ENCODE results near the gene PHOSPHO2. TPM values are rescaled to one million over a fixed set of nuclear protein-coding genes. Genes with fewer than 3 reads are reported as not detected.

PHOSPHO2 gene
- total RNA-seq, 1 donor from 2014 or later = 7.7 TPM

DNA sequence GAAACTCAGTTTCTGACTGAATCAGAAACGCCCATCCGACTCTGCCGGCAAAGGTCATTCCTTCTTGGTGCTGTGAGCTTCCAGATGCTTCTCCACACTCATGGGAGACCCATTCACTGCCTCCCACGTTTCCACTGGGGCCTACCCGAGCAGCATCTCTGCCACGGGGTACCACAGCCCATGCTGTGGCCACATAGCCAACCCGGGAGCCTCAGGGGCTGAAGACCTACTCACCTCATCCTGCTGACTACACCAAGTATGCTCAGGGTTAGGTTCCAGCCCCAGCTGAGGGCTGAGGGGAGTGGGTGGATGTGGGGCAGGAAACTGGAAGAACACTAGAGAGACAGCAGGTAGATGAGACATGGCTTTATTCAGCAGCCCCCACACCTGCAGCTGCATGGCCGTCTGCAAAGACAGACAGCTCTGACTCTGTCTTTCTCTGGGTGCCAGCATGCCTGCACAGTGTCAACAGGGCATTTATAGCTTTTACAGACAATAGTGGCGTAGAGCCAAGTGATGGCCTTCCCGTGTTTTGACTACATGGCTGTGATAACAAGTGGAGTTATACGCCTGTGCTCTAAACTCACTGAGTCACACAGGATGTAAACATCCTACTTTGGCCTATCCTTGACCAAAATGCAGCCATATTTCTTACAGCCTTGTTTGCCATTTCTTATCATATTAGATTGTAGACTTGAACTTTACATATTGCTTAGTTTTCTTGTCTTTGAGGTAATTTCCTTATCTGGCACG lies 22.8 kb downstream of the PHOSPHO2 start:
- DNase-seq (ENCODE audit: low read depth) = no peak

DNA sequence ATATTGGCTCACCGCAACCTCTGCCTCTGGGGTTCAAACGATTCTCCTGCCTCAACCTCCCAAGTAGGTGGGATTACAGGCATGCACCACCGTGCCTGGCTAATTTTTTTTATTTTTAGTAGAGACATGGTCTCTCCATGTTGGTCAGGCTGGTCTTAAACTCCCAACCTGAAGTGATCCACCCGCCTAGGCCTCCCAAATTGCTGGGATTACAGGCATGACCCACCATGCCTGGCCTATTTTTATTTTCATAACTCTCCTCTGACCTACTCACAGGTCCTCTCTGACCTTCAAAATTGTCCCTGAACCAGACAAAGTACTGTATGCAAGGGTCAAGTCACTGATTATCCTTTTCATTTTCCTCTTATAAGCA lies 23.4 kb downstream of the PHOSPHO2 start:
- no peak for DNase-seq (ENCODE audit: low read depth)

DNA sequence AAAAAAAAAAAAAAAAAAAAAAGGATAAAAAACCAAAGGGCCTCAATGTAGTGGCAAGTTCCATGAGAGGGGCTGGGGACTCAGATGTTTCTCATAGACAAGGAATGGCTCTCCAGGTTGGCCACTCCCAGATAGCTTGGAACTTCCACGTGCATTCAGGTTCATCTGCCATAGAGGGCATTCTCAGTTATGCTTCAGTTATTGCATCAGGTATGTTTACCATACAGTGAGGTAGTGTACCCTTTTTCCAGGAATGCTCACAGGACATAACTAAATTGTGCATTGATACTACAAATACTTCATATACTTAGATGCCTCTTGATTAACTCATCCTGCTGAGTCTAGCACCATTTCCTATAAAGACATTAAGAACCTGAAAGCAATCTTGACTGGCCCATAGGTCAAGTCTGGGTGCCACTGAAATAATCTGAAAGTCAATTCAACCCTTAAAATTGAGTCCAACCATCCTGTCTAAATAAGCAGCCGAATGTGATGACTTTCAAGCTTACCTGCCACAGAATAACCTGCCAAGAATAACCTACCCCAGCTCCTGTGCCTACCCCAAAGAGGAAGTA lies 24.7 kb downstream of the PHOSPHO2 start:
- DNase-seq (ENCODE audit: low read depth) = no peak

DNA sequence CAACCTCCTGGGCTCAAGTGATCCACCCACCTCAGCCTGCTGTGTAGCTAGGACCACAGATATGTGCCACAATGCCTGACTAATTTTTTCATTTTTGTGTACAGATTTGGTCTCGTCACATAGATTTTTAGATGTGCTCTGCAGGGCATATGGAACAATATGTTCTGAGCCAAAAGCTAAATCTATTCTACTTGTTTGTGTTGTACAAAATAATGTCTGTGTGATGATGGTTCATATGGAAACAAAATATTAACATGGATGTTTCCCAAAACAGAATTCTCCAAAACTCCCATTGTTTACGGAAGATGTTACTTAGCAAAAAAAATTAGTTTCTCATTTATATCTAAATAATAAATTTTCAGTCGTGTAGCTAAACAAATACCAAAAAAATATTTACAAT lies 26.7 kb downstream of the PHOSPHO2 start:
- DNase-seq (ENCODE audit: low read depth) = no peak

DNA sequence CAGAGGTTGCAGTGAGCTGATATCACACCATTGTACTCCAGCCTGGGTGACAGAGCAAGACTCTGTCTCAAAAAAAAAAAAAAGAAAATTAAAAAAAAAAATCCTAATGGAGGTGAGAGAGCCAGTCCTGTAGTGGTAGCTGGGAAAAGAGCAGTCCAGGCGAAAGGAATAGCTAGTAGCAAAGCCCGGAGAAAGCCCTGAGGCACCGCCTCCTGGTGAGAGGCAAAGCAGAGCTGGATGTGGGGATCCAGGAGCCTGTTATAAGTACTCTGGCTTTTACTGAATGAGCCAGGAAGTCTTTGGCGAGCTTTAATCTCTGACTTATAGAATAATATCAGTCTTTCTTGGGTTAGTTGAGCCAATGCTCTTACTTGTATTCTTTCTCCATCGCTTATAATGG lies 32.8 kb downstream of the PHOSPHO2 start:
- no peak for DNase-seq (ENCODE audit: low read depth)

DNA sequence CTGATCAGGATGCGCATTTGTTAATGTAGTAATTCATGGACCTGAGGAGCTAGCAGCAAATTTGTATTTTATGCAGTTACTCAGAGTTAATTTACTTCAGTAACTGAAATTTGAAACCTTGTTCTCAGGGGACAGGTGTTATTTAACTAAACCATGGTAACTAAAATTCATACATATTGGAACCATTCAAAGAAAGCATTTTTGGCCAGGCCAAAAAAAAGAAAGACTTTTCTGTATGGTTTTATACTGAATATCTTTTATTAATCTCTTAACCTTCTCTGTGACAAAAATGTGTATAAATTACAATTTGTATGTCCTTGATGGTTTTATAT lies 35.0 kb downstream of the PHOSPHO2 start:
- no peak for DNase-seq (ENCODE audit: low read depth)

DNA sequence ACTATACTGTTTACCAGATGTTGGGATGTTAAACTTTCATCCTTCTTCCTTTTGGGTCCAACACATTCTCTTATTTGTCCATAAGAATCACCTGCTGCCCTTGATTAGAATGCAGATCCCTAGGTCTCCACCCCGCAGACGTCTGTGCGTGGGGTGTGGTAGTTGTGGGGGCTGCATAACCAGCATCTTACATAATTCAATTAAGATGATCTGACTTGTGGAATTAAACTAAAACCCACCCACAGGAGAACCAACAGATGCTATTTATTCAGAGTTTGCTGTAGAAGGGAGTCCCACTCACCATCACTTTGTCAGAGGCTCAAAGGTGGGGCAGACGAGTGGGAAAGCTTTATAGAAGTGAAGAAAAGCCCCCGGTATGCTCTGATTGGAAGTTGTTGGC lies 37.8 kb downstream of the PHOSPHO2 start:
- DNase-seq (ENCODE audit: low read depth) = no peak

DNA sequence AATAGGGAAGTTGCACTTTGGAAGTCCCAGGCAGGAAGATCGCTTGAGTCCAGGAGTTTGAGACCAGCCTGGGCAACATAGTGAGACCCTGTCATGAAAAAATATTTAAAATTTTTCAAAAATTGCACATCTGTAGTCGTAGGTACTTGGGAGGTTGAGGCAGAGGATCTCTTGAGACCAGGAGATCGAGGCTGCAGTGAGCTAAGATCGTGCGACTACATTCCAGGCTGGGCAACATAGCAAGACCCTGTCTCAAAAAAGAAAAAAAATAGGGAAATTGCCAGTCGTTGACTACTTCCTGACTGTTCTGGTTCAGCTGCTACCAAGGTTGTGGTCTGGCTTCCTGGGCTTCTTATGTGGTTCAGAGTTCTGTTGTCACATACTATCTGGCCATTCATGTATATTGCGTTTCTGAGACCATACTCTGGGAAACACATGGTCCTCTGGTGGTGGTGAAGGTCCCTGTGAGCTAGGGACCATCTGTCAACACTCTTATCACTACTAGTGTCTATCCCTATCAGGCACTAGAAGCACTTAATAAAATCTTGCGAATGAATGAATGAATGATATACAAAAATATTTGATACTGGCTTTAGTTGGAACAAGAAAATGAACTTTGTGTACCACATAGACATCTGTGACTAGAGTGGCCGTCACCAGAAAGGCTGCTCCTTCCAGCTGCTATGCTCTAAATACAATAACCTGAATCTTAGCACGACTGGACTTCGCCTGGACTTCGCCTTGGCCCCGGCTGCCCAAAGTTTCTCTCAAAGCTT lies 38.5 kb downstream of the PHOSPHO2 start:
- DNase-seq (ENCODE audit: low read depth) = peak; percentile 35

DNA sequence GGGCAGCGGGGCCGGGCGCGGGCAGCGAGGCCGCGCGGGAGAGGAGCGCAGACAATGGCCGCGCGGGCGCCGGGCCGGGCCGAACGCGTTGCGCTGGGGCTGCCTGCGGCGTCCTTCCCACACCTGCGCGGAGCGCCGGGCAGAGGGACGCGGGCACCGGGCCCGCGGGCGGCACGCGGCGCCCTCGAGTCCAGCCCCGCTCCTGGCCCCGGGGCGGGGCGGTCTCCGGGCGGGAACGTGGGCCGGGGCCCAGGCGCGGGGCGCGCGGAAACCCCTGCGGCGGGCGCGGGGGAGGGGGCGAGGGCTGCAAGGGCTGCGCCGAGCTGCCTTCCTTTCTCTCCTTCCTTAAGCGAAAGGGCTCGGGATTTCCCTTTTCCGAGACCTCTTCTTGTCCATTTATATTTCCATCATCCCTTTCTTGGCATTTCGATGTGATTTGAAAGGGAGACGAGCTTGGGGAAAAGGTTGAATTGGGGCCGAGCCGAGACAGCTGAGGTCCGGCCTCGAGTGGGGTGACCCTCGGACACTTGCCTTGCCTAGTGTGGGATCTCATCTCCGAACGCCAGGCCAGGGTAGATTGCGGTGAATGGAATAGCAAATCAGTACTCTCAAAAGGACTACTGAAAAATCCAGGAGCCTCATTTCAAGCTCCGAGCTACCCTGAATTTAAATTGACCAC lies 40.0 kb downstream of the PHOSPHO2 start:
- no peak for DNase-seq (ENCODE audit: low read depth)

DNA sequence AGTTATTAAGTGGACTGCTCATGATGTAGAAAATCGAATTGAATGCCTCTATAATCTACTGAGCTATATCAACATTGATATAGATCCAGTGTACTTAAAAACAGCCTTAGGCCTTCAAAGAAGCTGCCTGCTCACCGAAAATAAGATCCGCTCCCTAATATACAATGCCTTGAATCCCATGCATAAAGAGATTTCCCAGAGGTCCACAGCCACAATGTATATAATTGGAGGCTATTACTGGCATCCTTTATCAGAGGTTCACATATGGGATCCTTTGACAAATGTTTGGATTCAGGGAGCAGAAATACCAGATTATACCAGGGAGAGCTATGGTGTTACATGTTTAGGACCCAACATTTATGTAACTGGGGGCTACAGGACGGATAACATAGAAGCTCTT lies 41.4 kb downstream of the PHOSPHO2 start:
- no peak for DNase-seq (ENCODE audit: low read depth)

DNA sequence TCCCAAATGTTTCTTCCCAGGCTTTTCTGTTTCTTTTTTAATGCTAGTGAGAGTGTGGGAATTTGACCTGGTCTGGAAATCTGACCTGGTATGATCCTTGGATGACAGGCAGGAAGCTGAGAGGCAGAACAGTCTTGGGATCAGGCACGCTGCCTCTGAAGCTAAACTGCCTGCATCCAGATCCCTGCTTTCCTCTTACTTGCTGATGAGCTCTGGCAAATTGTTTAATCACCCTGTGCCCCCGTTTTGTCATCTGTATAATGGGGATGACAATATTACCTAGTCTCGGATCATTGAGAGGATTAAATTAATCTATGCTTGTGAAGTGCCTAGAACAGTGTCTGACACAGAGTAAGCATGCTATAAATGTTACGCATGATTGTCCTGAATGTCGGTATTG lies 42.6 kb downstream of the PHOSPHO2 start:
- no peak for DNase-seq (ENCODE audit: low read depth)

DNA sequence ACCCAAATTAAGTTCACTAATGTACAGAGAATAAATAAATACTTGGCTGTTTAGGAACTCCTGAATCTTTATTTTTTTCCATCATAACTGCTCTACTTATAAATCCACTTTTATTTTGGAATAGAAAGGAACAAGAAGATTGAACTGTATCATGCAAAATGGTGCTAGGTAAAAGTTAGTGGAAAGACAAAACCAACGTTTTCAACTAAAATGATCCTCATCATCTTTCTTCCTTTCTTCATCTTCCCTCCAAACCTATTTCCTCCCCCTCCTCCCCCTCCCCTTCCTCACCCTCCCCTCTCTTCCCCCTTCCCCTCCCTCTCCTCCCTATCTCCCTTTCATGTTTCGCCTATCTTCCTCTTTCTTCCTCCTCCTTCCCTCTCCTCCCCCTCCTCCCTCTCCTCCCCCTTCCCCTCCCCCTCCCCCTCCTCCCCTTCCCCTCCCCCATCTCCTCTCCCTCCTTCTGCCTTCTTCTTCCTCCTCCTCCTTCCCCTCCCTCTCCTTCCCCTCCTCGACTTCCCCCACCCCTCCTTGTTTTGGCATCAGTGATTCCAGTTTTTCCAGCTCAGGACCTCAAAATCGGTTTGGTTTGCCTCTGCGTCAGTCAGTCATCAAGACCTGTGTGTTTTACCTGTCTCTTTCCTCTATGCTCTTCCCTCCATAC lies 44.4 kb downstream of the PHOSPHO2 start:
- DNase-seq (ENCODE audit: low read depth) = no peak

DNA sequence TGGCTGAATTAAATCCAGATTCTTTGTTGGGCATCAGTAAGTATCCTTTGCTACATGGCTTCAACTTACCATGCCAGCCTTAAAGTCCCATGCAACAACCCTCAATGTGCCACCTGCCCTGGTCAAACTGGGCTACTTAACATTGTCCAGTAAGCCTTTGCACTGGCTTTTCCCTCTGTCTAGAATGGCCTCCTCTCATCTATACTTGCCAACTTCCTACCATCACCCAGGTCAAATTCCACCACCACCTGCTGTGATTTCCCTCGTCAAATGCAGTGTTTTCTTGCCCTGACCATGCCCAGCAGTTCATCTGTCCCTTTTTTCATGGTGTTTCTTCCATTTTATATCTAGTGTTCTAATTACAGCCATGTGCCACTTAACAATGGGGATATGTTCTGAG lies 45.1 kb downstream of the PHOSPHO2 start:
- no peak for DNase-seq (ENCODE audit: low read depth)

DNA sequence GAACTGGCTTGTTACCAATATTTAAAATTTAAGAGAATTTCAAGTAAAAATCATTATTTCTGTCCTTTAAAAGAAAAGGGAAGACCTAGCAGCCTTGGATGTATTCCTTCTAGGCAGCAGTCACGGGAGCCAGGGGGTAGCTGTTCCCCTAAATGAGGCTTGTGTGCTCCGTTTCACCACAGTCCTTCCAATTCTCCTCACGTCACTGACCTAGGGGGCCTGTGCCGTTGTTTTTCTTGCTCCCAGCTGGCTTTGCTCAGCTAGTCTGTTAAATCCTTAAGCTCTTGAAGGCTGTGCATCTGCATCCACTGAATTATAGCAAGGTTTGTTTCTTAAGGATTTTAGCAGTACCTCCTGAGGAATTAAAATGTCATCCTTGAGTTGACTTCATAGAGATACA lies 49.3 kb downstream of the PHOSPHO2 start:
- no peak for DNase-seq (ENCODE audit: low read depth)

DNA sequence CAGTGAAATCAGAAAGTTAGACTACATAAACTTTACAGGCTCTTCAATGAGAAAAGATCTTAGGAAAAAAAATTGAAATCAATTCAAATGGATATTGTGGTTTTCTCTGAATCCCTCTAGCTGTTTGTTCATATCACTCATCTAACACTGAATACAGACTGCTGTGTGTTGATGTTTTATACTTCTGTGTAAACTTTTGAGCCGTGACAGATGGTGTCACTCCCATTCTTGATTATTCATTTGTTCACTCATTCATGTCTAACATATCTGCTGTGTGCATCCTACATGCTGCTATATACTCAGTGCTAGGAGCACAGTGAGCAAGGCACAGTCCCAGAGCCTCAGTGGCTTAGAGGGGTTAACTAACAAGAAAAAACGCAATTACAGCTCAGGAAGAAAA lies 52.0 kb downstream of the PHOSPHO2 start:
- DNase-seq (ENCODE audit: low read depth) = no peak

DNA sequence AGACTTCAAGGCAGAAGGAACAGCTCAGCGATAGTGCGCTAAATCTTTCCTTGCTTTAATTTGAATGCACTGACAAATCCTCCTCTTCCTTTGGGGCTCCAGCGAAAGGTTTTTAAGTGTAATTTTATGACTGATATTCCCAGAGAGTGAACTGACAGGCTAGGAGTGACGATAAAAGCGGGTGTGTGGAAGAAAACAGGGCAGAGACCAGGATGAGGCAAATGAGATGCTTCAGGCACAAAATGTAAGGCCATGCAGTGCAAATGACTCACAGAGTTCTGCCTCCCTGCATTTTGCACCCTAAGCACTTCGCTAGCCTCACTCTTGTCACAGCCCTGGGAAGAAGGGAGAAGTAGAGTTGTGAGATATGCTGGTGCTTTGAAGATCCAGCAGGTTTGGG lies 54.0 kb downstream of the PHOSPHO2 start:
- DNase-seq (ENCODE audit: low read depth) = no peak

Other genes with a start within 250 kb of the PHOSPHO2 start
- gene BBS5, start 215.0 kb upstream of the PHOSPHO2 start, total RNA-seq = 2.3 and 7.8 TPM in 2 replicates
- gene KLHL41, start 184.8 kb upstream of the PHOSPHO2 start, total RNA-seq = 0.35 TPM in 1 of 2 replicates, not detected in the other
- 22.7 and 40.1 TPM in 2 replicates for gene FASTKD1, start 120.6 kb upstream of the PHOSPHO2 start, total RNA-seq
- 30.6 and 50.4 TPM in 2 replicates for gene PPIG, start 110.1 kb upstream of the PHOSPHO2 start, total RNA-seq
- gene CFAP210, start 64 bp upstream of the PHOSPHO2 start, total RNA-seq = 0.25 TPM in 1 of 2 replicates, not detected in the other
- 8.4 and 18.4 TPM in 2 replicates for gene KLHL23, start 39.4 kb downstream of the PHOSPHO2 start, total RNA-seq
- gene SSB, start 104.4 kb downstream of the PHOSPHO2 start, total RNA-seq = 87.2 and 139 TPM in 2 replicates
- 55.3 and 72.2 TPM in 2 replicates for gene METTL5, start 130.4 kb downstream of the PHOSPHO2 start, total RNA-seq
- 17.7 and 47.9 TPM in 2 replicates for gene UBR3, start 133.0 kb downstream of the PHOSPHO2 start, total RNA-seq

Measured in renal cortical epithelial cell (primary cell).